Parathyroid adenoma (tissue), 2 donors: ENCODE data around the gene CEP85.

Source experiments
- H2AFZ ChIP-seq: fragments of 300-600 bp; sonication (generic); one replicate; pipeline ENCODE4 v1.7.0; 2017; ENCODE audit warnings: antibody characterized with exemption, mild to moderate bottlenecking
- H3K27ac ChIP-seq: fragments of 300-600 bp; sonication (generic); one replicate; pipeline ENCODE4 v1.7.0; 2017
- H3K27me3 ChIP-seq: fragments of 300-600 bp; sonication (generic); one replicate; pipeline ENCODE4 v1.7.0; 2017; ENCODE audit warnings: low read length; ENCODE audit not compliant: control insufficient read depth, insufficient read depth
- H3K36me3 ChIP-seq: fragments of 300-600 bp; sonication (generic); one replicate; pipeline ENCODE4 v1.7.0; 2017; ENCODE audit warnings: low read length; ENCODE audit not compliant: control insufficient read depth, insufficient read depth
- H3K4me1 ChIP-seq: fragments of 300-600 bp; sonication (generic); one replicate; pipeline ENCODE4 v1.7.0; 2017; ENCODE audit warnings: control low read depth
- H3K4me2 ChIP-seq: fragments of 300-600 bp; sonication (generic); one replicate; pipeline ENCODE4 v1.7.0; 2017; ENCODE audit warnings: low read length
- H3K4me3 ChIP-seq: fragments of 300-600 bp; sonication (generic); one replicate; pipeline ENCODE4 v1.7.0; 2017; ENCODE audit warnings: low read depth, low read length
- H3K79me2 ChIP-seq: fragments of 300-600 bp; sonication (generic); one replicate; pipeline ENCODE4 v1.7.0; 2017; ENCODE audit warnings: control low read depth
- H3K9ac ChIP-seq: fragments of 300-600 bp; sonication (generic); one replicate; pipeline ENCODE4 v1.7.0; 2017; ENCODE audit warnings: mild to moderate bottlenecking
- H3K9me3 ChIP-seq: fragments of 300-600 bp; sonication (generic); one replicate; pipeline ENCODE4 v1.7.0; 2017; ENCODE audit warnings: low read length; ENCODE audit not compliant: control insufficient read depth
- TF ChIP-seq, protein P1 (sequence below): fragments of 300-600 bp; sonication (generic); IDR thresholded peaks from one replicate; pipeline ENCODE4 v1.7.0; 2017; ENCODE audit warnings: antibody characterized with exemption, mild to moderate bottlenecking
- donor health status: primary hyperparathyroidism.

Gene CEP85

DNA sequence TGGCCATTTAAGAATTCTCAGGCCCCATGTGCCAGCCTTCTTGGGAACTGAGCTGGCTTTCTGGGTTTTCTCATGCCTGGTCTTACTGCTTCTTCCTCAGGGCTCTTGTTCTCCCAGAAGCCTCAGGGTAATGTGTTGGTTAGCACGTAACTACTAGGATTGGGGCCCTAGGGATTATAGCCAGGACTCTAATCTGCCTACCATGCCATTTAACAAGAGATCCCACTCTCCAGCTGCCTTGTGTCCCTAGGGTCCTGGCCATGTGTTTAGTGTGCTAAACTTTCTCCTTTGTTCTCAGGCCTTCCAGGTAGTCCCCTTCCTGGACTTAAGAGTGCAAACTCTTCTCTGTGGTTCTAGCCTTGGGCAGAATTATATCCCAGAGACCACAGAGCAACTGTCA is 43.7 kb downstream of the CEP85 start:
- Histone ChIP-seq H3K4me2 (no peak overlapping the region), H3K4me3 (no peak overlapping the region), H3K36me3 (no peaks in the 10 kb centered on the region)

DNA sequence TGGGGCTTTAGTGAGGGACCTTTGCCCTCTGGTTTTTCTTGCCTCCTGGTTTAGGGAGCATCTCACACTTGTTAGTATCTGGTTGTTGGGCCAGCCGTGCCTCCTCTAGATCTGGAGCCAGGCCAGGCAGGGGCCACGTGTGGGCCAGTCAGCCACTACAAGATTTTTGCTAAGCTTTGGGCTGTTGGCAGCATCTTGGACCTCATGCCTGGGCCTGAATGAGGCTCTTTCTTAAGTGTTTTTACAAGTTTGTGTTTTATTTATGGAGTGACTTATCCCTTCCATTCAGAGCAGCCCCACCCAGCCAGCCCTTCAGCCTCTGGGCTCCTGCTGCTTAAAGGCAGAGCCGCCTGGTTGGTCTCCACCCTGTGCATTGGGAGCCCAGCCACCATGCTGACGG is 44.3 kb downstream of the CEP85 start:
- H3K79me2 ChIP-seq = no peaks in the 10 kb centered on the region
- H3K36me3 ChIP-seq = no peaks in the 10 kb centered on the region
- no peak overlapping the region for H2AFZ ChIP-seq
- no peak overlapping the region for H3K9ac ChIP-seq
- H3K4me3 ChIP-seq = no peak overlapping the region
- H3K27me3 ChIP-seq = no peaks in the 10 kb centered on the region
- TF ChIP-seq, protein P1, sequence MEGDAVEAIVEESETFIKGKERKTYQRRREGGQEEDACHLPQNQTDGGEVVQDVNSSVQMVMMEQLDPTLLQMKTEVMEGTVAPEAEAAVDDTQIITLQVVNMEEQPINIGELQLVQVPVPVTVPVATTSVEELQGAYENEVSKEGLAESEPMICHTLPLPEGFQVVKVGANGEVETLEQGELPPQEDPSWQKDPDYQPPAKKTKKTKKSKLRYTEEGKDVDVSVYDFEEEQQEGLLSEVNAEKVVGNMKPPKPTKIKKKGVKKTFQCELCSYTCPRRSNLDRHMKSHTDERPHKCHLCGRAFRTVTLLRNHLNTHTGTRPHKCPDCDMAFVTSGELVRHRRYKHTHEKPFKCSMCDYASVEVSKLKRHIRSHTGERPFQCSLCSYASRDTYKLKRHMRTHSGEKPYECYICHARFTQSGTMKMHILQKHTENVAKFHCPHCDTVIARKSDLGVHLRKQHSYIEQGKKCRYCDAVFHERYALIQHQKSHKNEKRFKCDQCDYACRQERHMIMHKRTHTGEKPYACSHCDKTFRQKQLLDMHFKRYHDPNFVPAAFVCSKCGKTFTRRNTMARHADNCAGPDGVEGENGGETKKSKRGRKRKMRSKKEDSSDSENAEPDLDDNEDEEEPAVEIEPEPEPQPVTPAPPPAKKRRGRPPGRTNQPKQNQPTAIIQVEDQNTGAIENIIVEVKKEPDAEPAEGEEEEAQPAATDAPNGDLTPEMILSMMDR = no peak
- no peak overlapping the region for H3K27ac ChIP-seq
- H3K4me2 ChIP-seq = no peak overlapping the region
- H3K9me3 ChIP-seq = no peaks in the 10 kb centered on the region
- peaks cover 5% of the 10 kb centered on the region for H3K4me1 ChIP-seq

More for the DNA sequence above, 43.7 kb downstream of the CEP85 start:
- Histone ChIP-seq H3K4me1 (peaks cover 5% of the 10 kb centered on the region), H2AFZ (no peak overlapping the region), H3K9me3 (no peaks in the 10 kb centered on the region), H3K79me2 (no peaks in the 10 kb centered on the region), H3K27me3 (no peaks in the 10 kb centered on the region), H3K9ac (no peak overlapping the region), H3K27ac (no peak overlapping the region)
- TF ChIP-seq, protein P1 = no peak

DNA sequence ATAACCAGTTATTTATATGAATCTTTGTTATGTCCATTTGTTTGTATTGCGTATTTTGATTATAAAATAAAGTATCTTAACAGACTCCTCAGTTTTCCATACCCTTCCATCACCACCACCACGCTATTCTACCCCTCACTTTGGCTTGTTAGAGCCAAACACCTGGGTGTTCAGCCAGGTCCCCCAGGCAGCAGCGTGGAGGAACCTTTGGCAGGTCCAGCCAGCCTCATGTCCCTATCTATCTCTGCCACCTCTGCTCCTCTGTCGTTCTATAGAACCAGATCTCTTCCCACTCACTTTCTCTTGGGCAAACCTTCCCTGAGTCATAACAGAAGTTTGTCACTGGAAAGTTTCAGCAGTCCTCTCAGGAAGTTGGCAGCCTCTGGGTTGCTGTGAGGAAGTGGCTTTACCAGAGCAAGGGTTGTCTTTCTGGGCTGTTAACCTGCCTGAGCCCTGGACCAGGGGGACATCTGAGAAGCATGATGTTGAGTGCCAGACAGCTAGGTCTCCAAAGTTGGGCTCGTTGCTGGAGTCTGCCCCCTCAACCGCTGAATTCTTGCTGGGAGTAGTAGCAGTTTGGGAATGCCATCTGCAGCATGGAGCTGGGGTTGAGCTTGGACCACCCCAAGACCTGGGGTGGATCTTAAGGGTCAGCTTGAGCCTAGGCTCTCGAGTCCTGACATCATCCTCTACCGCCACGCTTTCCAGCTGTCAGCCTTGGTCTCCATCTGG is 44.9 kb downstream of the CEP85 start:
- peak overlapping the region; percentile 77 for H3K27ac ChIP-seq
- H3K4me1 ChIP-seq = peaks cover 5% of the 10 kb centered on the region
- peak overlapping the region; percentile 80 for H3K4me3 ChIP-seq

DNA sequence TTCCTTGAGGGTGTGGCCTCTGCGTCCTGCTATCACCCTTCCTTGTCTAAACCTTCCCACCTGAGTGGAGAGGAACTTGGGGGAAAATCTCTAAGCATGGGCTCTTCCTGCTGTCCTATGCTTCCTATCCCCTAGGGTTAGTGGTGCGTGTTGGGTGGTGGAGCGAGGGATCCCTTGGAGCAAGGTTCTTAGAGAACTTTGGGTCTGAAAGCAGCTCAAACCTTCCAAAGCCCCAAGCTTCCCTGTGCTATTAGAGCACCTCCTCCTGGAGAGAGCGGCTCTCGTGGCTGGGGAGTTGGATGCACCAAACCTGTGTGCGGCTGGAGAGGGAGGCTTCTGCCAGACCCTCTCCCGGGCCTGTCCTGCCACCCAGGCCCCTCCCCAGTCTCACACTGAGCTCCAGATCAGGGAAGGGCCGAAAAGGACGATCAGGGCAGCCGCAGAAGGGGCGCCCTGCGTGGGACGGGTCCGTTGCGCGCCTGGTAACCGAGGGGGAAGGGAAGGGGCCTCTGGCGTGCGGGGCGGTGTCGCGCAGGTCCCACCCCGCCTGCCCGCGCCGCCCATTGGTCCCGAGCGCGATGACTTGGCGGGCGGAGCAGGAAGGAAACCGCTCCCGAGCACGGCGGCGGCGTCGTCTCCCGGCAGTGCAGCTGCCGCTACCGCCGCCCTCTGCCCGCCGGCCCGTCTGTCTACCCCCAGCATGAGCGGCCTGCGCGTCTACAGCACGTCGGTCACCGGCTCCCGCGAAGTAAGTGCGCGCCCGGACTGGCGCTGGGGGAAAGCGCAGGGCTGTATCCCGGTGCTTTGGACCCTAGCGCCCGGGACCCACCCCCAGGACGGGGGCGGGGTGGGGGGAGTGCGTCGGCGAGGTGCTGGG is 45.7 kb downstream of the CEP85 start, which contains the start of gene SH3BGRL3:
Gene SH3BGRL3, plus strand, starts transcription at position 631 of the 877 bp plus-strand sequence. Its CDS starts 70 bp downstream, at position 701.
- H3K4me1 ChIP-seq = peaks cover 5% of the 10 kb centered on the region
- no peaks in the 10 kb centered on the region for H3K27me3 ChIP-seq
- H3K4me3 ChIP-seq = peak within 1 kb of the TSS; percentile 80
- peak within 1 kb of the TSS; percentile 79 for H2AFZ ChIP-seq
- TF ChIP-seq, protein P1 = peak; percentile 22
- no peaks in the 10 kb centered on the region for H3K36me3 ChIP-seq
- H3K4me2 ChIP-seq = peak within 1 kb of the TSS; percentile 93
- H3K9ac ChIP-seq = no peak within 1 kb of the TSS
- H3K27ac ChIP-seq = peak within 1 kb of the TSS; percentile 77
- no peaks in the 10 kb centered on the region for H3K9me3 ChIP-seq
- H3K79me2 ChIP-seq = no peaks in the 10 kb centered on the region

More for the DNA sequence above, 44.9 kb downstream of the CEP85 start:
- no peak overlapping the region for H3K9ac ChIP-seq
- no peaks in the 10 kb centered on the region for H3K27me3 ChIP-seq
- no peaks in the 10 kb centered on the region for H3K9me3 ChIP-seq
- H3K79me2 ChIP-seq = no peaks in the 10 kb centered on the region
- TF ChIP-seq, protein P1 = no peak
- peak overlapping the region; percentile 79 for H2AFZ ChIP-seq
- peak overlapping the region; percentile 93 for H3K4me2 ChIP-seq
- no peaks in the 10 kb centered on the region for H3K36me3 ChIP-seq
